Measurements from ENCODE around the gene KRTAP3-3. TPM values are rescaled to one million over a fixed set of nuclear protein-coding genes. Genes with fewer than 3 reads are reported as not detected.
"Not testable (repeated sequence)": the region's sequence is repeated elsewhere in the genome, so short reads cannot be mapped to it uniquely, and the experiment has no call there.

KRTAP3-3 gene
- total RNA-seq, 2 experiments from 2014 or later: not detected

DNA sequence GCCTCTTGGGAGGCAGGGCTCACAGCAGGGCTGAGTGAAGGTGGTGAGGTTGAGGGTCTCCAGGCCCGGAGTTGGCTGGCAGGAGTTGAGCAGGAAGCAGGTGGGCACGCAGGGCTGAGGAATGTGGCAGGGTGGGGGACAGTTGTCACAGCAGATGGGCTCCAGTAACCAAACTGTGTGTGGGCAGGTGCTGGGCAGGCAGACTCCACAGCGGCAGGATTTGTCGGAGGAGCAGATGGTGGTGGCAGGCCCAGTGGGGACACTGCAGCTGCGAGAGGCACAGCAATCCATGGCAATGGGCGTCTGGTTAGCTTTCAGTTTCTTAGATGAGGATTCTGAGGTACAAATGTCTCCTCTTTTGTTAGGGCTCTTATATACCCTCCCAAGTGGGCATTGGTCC, 5.6 kb upstream of the KRTAP3-3 start, which contains the start of gene KRTAP3-2:
KRTAP3-2 (minus strand) TSS at position 344 of the 400 bp plus-strand sequence; CDS start at position 291, 53 bp downstream.
- intact Hi-C loops (cut with micrococcal nuclease); POLR2A ChIA-PET; H3K27ac Mint-ChIP-seq; H3K9me3 Mint-ChIP-seq; CTCF ChIA-PET; H3K36me3 Mint-ChIP-seq; H3K4me1 Mint-ChIP-seq (ENCODE audit: low read depth); DNase-seq; H3K4me3 Mint-ChIP-seq: not testable (repeated sequence)
- H3K27me3 Mint-ChIP-seq: peaks cover 20% of the 10 kb centered on the region

DNA sequence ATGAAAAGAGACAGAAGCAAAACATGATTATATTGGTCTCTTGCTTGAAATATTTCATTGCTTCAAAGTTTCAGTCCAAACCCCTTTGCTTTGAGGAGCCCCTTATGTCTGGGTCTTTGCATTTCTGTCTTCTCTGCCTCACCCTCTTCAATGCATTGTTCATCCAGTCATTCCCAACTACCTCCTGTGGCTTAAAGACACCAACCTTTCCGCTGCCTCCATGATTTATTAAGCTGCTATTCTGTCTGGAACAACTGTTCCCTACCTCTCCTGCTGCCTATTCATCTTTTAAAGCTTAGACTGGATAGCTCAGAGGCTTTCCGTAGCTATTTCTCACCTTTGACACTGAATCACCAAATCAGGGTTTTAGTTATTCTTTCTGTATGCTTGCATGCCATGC, 3.4 kb upstream of the KRTAP3-3 start:
- intact Hi-C loops (cut with micrococcal nuclease): no loop called here

GRCh38 chr17:40996829-40997228, 2.9 kb upstream of the KRTAP3-3 start:
- DNase-seq: no peak
- ChIA-PET POLR2A (no interaction called here), CTCF (no interaction called here)
- no peaks in the 10 kb centered on the region for H3K4me1 Mint-ChIP-seq (ENCODE audit: low read depth)
- no peaks in the 10 kb centered on the region for H3K36me3 Mint-ChIP-seq
- no peaks in the 10 kb centered on the region for H3K9me3 Mint-ChIP-seq
- H3K4me3 Mint-ChIP-seq: no peak overlapping the region
- no peak overlapping the region for H3K27ac Mint-ChIP-seq
- peaks cover 35% of the 10 kb centered on the region for H3K27me3 Mint-ChIP-seq
- intact Hi-C loops (cut with micrococcal nuclease): no loop called here

More for the DNA sequence above, 3.4 kb upstream of the KRTAP3-3 start:
- no peaks in the 10 kb centered on the region for H3K4me1 Mint-ChIP-seq (ENCODE audit: low read depth)
- peaks cover 32% of the 10 kb centered on the region for H3K27me3 Mint-ChIP-seq
- no peak overlapping the region for H3K4me3 Mint-ChIP-seq
- ChIA-PET CTCF (no interaction called here), POLR2A (no interaction called here)
- no peaks in the 10 kb centered on the region for H3K36me3 Mint-ChIP-seq
- DNase-seq: no peak
- no peak overlapping the region for H3K27ac Mint-ChIP-seq
- no peaks in the 10 kb centered on the region for H3K9me3 Mint-ChIP-seq

DNA sequence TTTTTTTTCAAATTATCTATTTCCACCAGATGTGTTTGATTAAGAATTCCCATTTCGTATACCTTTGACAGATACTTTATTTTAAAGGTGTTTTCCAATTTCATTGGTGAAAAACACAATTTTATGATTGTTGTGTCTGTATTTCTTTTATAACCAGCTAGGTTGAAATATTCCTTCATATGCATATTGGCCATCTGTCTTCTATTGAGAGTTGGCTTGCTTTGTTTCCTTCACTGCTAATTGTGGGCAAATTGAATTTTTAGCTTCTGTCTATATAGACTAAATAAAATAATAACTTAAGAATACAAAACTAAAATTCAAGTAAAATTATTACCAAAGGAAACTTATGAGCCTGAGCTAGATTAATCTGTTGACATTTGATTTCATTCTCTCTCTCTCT, 1.2 kb upstream of the KRTAP3-3 start:
- Mint-ChIP-seq H3K4me1 (ENCODE audit: low read depth) (no peaks in the 10 kb centered on the region), H3K36me3 (no peaks in the 10 kb centered on the region), H3K27me3 (peaks cover 35% of the 10 kb centered on the region), H3K9me3 (no peaks in the 10 kb centered on the region), H3K27ac (no peak overlapping the region), H3K4me3 (no peak overlapping the region)
- intact Hi-C loops (cut with micrococcal nuclease): no loop called here
- no peak for DNase-seq
- ChIA-PET POLR2A (interaction anchor here (0.7 kb wide), 1 partner anchor 723 kb away, joined by 3 read pairs; no protein-coding TSS in a partner anchor), CTCF (interaction anchor here (0.8 kb wide), 2 partner anchors 327 to 647 kb away, joined by 3 to 5 read pairs; no protein-coding TSS in a partner anchor)

DNA sequence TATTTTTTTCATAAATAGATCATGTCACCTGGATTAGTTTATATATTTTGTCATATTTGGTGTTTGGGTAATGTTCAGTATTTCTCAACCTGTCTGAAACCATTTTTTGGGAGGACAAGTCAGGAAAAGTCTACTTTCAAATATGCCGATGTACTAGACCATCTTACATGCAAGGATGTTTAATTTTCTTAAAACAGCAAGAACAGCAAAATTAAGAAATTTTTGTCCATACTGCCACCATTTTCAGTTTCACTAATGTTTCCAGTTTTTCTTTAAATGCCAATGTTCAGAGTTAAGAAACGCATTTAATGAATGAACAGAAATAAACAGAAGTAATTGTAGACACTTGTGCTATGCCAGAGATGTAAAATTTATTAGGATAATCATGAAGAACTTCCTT, 880 bp downstream of the KRTAP3-3 start:
- CTCF ChIA-PET: no interaction called here
- DNase-seq: no peak
- POLR2A ChIA-PET: no interaction called here
- H3K4me3 Mint-ChIP-seq: no peak overlapping the region
- H3K27me3 Mint-ChIP-seq: peaks cover 32% of the 10 kb centered on the region
- intact Hi-C loops (cut with micrococcal nuclease): no loop called here
- no peaks in the 10 kb centered on the region for H3K9me3 Mint-ChIP-seq
- H3K4me1 Mint-ChIP-seq (ENCODE audit: low read depth): no peaks in the 10 kb centered on the region
- H3K27ac Mint-ChIP-seq: no peak overlapping the region
- H3K36me3 Mint-ChIP-seq: no peaks in the 10 kb centered on the region

DNA sequence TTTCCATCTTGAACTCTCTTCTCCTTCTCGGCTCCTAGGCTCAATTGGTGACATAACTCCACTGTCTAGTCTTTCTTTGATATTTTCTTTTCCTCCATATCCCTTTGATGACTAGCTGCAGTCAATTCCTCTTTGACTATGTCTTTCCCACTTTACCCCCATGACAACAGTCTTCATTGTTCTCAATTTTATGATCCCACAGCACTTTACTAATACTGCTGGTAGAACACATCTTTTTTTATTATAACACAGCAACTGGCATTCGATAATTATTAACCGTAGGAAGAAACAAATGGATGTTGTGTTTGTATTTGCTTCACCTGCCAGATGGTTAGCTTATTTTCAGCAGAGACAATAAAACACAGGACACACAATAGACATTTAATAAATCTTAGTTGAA, 1.3 kb downstream of the KRTAP3-3 start:
- Mint-ChIP-seq H3K9me3 (no peaks in the 10 kb centered on the region), H3K27me3 (peaks cover 31% of the 10 kb centered on the region), H3K4me3 (no peak overlapping the region), H3K4me1 (ENCODE audit: low read depth) (no peaks in the 10 kb centered on the region), H3K36me3 (no peaks in the 10 kb centered on the region), H3K27ac (no peak overlapping the region)
- ChIA-PET POLR2A (no interaction called here), CTCF (no interaction called here)
- DNase-seq: no peak
- intact Hi-C loops (cut with micrococcal nuclease): no loop called here

- H3K4me1 Mint-ChIP-seq (ENCODE audit: low read depth): no peaks in the 10 kb centered on the region
- H3K36me3 Mint-ChIP-seq: no peaks in the 10 kb centered on the region
- CTCF ChIA-PET: no interaction called here
- no peaks in the 10 kb centered on the region for H3K9me3 Mint-ChIP-seq
- H3K4me3 Mint-ChIP-seq: no peak overlapping the region
- DNase-seq: no peak
- POLR2A ChIA-PET: no interaction called here
- H3K27ac Mint-ChIP-seq: no peak overlapping the region
- intact Hi-C loops (cut with micrococcal nuclease): no loop called here
- peaks cover 8% of the 10 kb centered on the region for H3K27me3 Mint-ChIP-seq
Observed at GRCh38 chr17:40986920-40987319, 7.0 kb downstream of the KRTAP3-3 start.

DNA sequence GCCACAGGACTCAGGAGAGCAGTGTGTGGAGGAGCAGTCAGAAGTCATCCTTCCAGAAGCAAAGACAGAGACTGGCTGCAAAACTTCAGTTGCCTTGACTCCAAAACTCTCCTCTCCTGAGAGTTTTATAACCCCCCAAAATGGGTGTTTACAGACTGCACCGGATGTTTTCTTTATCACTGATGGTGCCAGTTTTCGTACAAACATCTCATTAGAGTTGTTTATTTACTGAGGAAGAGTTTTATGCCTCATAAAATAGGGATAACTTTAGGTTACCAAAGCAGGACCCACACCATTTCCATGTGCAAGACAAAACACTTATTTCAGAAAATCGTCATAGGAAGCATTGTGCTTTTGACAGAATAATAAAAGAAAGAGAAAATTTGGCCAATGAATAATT, 9.7 kb downstream of the KRTAP3-3 start, which contains the start of gene KRT40:
KRT40 (minus strand) TSS at position 101 of the 400 bp plus-strand sequence; CDS start at position 48, 53 bp downstream.
- no peaks in the 10 kb centered on the region for H3K4me1 Mint-ChIP-seq (ENCODE audit: low read depth)
- no peak within 1 kb of the TSS for H3K27ac Mint-ChIP-seq
- intact Hi-C loops (cut with micrococcal nuclease): no loop called here
- no peak for DNase-seq
- no peak within 1 kb of the TSS for H3K4me3 Mint-ChIP-seq
- ChIA-PET POLR2A (no interaction called here), CTCF (no interaction called here)
- no peaks in the 10 kb centered on the region for H3K36me3 Mint-ChIP-seq
- peaks cover 14% of the 10 kb centered on the region for H3K27me3 Mint-ChIP-seq
- no peaks in the 10 kb centered on the region for H3K9me3 Mint-ChIP-seq

DNA sequence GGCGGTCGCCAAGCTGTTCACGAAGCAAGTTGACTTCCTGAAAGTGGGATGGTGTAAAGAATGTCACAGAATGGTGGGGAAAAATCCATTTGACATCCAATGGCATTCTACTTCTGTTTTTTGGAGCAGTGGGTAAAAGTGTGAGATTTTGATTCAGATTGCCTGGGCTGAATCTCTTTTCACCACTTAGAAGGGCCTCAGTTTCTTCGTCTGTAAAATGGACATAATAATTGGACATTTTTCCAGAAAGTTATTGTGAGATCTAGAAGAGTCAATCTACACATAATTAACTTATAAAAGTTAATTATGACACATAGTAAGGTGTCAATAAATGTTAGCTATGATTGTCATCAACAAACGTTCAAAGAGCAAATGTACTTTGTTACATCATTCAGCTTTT, 12.8 kb downstream of the KRTAP3-3 start:
- peaks cover 19% of the 10 kb centered on the region for H3K27me3 Mint-ChIP-seq
- CTCF ChIA-PET: no interaction called here

DNA sequence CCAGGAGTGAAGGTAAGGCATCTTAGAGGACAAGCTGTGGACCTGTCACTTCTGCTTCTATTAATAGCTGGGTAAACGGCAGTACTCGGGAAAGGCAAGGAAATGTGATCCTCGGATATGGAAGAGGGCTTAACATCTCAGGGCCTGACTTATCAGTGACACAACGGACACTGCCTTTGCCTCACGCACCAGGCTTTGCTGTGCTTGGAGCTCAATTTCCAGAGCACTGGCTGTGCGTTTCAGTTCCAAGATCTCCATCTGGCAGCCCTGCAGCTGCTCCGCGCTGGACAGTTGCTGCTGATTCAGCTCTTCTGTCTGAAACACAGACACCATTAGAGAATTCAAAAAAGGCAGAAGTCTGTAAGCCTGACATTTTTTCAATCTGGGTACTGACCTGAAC, 13.4 kb downstream of the KRTAP3-3 start:
- ChIA-PET POLR2A (interaction anchor here (0.6 kb wide), 1 partner anchor 331 kb away, joined by 3 read pairs; no protein-coding TSS in a partner anchor), CTCF (no interaction called here)
- no peaks in the 10 kb centered on the region for H3K36me3 Mint-ChIP-seq
- no peak overlapping the region for H3K27ac Mint-ChIP-seq
- H3K4me3 Mint-ChIP-seq: no peak overlapping the region
- DNase-seq: no peak
- no peaks in the 10 kb centered on the region for H3K9me3 Mint-ChIP-seq
- peaks cover 19% of the 10 kb centered on the region for H3K27me3 Mint-ChIP-seq
- H3K4me1 Mint-ChIP-seq (ENCODE audit: low read depth): no peaks in the 10 kb centered on the region
- intact Hi-C loops (cut with micrococcal nuclease): no loop called here

More for the DNA sequence above, 12.8 kb downstream of the KRTAP3-3 start:
- DNase-seq: no peak
- no peaks in the 10 kb centered on the region for H3K4me1 Mint-ChIP-seq (ENCODE audit: low read depth)
- no peaks in the 10 kb centered on the region for H3K36me3 Mint-ChIP-seq
- H3K27ac Mint-ChIP-seq: no peak overlapping the region
- intact Hi-C loops (cut with micrococcal nuclease): no loop called here
- POLR2A ChIA-PET: no interaction called here
- H3K4me3 Mint-ChIP-seq: no peak overlapping the region
- no peaks in the 10 kb centered on the region for H3K9me3 Mint-ChIP-seq

DNA sequence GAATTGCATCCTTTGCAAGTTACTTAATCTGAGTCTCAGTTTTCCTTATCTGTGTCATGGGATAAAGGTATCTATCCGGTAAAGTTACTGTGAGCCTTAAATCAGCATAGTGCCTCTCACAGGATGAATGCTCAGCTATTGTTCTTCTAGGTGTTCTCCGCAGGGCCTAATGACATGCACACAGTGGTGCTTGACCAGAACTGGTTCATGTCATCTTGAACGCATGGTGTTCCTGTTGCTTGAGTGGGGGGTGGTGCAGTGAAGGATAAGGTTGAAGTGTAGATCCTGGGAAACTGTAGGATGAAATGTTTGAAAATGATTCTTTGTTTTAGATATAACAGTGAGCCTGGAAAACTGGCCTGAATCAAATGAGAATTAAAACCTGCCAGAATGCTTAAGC, 13.8 kb downstream of the KRTAP3-3 start:
- DNase-seq: no peak
- CTCF ChIA-PET: no interaction called here

GRCh38 chr17:40978575-40979151, 15.3 kb downstream of the KRTAP3-3 start:
- intact Hi-C loops (cut with micrococcal nuclease): no loop called here
- H3K27ac Mint-ChIP-seq: no peak overlapping the region

More for the DNA sequence above, 13.8 kb downstream of the KRTAP3-3 start:
- no peaks in the 10 kb centered on the region for H3K4me1 Mint-ChIP-seq (ENCODE audit: low read depth)
- intact Hi-C loops (cut with micrococcal nuclease): no loop called here
- no peaks in the 10 kb centered on the region for H3K9me3 Mint-ChIP-seq
- no peaks in the 10 kb centered on the region for H3K36me3 Mint-ChIP-seq
- H3K4me3 Mint-ChIP-seq: no peak overlapping the region
- no peak overlapping the region for H3K27ac Mint-ChIP-seq
- POLR2A ChIA-PET: interaction anchor here (0.6 kb wide), 1 partner anchor 331 kb away, joined by 3 read pairs; no protein-coding TSS in a partner anchor
- H3K27me3 Mint-ChIP-seq: peaks cover 19% of the 10 kb centered on the region

GRCh38 chr17:40975516-40975915, 18.4 kb downstream of the KRTAP3-3 start:
- POLR2A ChIA-PET: no interaction called here
- H3K4me1 Mint-ChIP-seq (ENCODE audit: low read depth): no peaks in the 10 kb centered on the region
- DNase-seq: no peak
- intact Hi-C loops (cut with micrococcal nuclease): no loop called here
- H3K27ac Mint-ChIP-seq: no peak overlapping the region
- H3K9me3 Mint-ChIP-seq: no peaks in the 10 kb centered on the region
- H3K4me3 Mint-ChIP-seq: no peak overlapping the region
- H3K36me3 Mint-ChIP-seq: no peaks in the 10 kb centered on the region
- CTCF ChIA-PET: no interaction called here
- peaks cover 10% of the 10 kb centered on the region for H3K27me3 Mint-ChIP-seq

More at GRCh38 chr17:40978575-40979151, 15.3 kb downstream of the KRTAP3-3 start:
- Mint-ChIP-seq H3K4me1 (ENCODE audit: low read depth) (no peaks in the 10 kb centered on the region), H3K36me3 (no peaks in the 10 kb centered on the region), H3K4me3 (no peak overlapping the region), H3K9me3 (no peaks in the 10 kb centered on the region), H3K27me3 (peaks cover 16% of the 10 kb centered on the region)
- POLR2A ChIA-PET: no interaction called here
- CTCF ChIA-PET: no interaction called here
- no peak for DNase-seq

Measured in activated CD4-positive, alpha-beta memory T cell treated with anti-CD3 and anti-CD28 coated beads for 36 hours (primary cell).